ENCODE data around the gene AGBL1. TPM values are rescaled to one million over a fixed set of nuclear protein-coding genes. Genes with fewer than 3 reads are reported as not detected.

Gene AGBL1
- total RNA-seq, 1 experiment from 2014 or later, result not detected

- Histone ChIP-seq H4K91ac (ENCODE audit: insufficient read length, low read depth, low read length) (no peak overlapping the region), H3T11ph (ENCODE audit: low read length) (no peak overlapping the region), H3K27me3 (ENCODE audit: insufficient read depth, low read length) (no peaks in the 10 kb centered on the region), H3K14ac (ENCODE audit: insufficient read depth, low read length) (no peak overlapping the region), H2BK120ac (ENCODE audit: low read depth, low read length, poor library complexity, severe bottlenecking) (no peak overlapping the region), H2BK5ac (ENCODE audit: insufficient read length, low read length) (no peak overlapping the region), H3K79me2 (ENCODE audit: insufficient read depth, low read length) (no peaks in the 10 kb centered on the region), H2BK12ac (ENCODE audit: insufficient read length, low read depth, low read length) (no peak overlapping the region), H4K5ac (ENCODE audit: insufficient read length, low read depth, low read length) (no peak overlapping the region), H2AK5ac (ENCODE audit: insufficient read length, low read length) (no peak overlapping the region), H2BK20ac (ENCODE audit: low read depth, low read length, poor library complexity, severe bottlenecking) (no peak overlapping the region), H3K9ac (ENCODE audit: extremely low read depth, insufficient read length, low read length) (no peak overlapping the region), H3K4ac (ENCODE audit: low read depth, low read length) (no peak overlapping the region), H3K23me2 (ENCODE audit: insufficient read length, low read depth, low read length, poor library complexity, severe bottlenecking) (no peaks in the 10 kb centered on the region), H3K4me1 (ENCODE audit: insufficient read depth, low read length) (no peaks in the 10 kb centered on the region; the same call in 1 of the 2 replicates), H4K8ac (replicated peaks; ENCODE audit: insufficient read length, low read depth, low read length) (no peak overlapping the region), H3K56ac (ENCODE audit: insufficient read length, low read depth, low read length) (no peak overlapping the region), H3K23ac (ENCODE audit: insufficient read length, low read depth, low read length) (no peak overlapping the region), H4K20me1 (ENCODE audit: control insufficient read depth, insufficient read depth, insufficient read length) (no peaks in the 10 kb centered on the region), H2BK15ac (ENCODE audit: low read depth, low read length) (no peak overlapping the region), H3K4me2 (ENCODE audit: insufficient read depth, insufficient read length, low read length) (no peak overlapping the region), H3K18ac (ENCODE audit: insufficient read length, low read depth, low read length) (no peak overlapping the region), H3K79me1 (ENCODE audit: insufficient read depth, low read depth, low read length, poor library complexity, severe bottlenecking) (no peaks in the 10 kb centered on the region), H3K9me3 (ENCODE audit: control insufficient read depth, low read depth, low read length) (no peaks in the 10 kb centered on the region), H3K27ac (ENCODE audit: insufficient read length, low read depth, low read length) (no peak overlapping the region), H2AFZ (ENCODE audit: low read length) (no peak overlapping the region)
- DNase-seq, result no peak
- TF ChIP-seq, protein P1, sequence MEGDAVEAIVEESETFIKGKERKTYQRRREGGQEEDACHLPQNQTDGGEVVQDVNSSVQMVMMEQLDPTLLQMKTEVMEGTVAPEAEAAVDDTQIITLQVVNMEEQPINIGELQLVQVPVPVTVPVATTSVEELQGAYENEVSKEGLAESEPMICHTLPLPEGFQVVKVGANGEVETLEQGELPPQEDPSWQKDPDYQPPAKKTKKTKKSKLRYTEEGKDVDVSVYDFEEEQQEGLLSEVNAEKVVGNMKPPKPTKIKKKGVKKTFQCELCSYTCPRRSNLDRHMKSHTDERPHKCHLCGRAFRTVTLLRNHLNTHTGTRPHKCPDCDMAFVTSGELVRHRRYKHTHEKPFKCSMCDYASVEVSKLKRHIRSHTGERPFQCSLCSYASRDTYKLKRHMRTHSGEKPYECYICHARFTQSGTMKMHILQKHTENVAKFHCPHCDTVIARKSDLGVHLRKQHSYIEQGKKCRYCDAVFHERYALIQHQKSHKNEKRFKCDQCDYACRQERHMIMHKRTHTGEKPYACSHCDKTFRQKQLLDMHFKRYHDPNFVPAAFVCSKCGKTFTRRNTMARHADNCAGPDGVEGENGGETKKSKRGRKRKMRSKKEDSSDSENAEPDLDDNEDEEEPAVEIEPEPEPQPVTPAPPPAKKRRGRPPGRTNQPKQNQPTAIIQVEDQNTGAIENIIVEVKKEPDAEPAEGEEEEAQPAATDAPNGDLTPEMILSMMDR (conservative IDR thresholded peaks at IDR 0.05), result no peak
- no CpG with 5 or more reads among the region's 10 CpGs for WGBS (ENCODE audit: extremely low coverage, insufficient read length, low lambda C conversion rate)
- Mint-ChIP-seq H3K36me3 (ENCODE audit: insufficient read depth in 1 of 3, low read depth in 3 of 3) (no peaks in the 10 kb centered on the region), H3K27ac (no peak overlapping the region), H3K4me3 (no peak overlapping the region), H3K9me3 (no peaks in the 10 kb centered on the region), H3K4me1 (peaks cover 0 to 10% of the 10 kb centered on the region in 2 experiments; a peak in 3 of 4 replicates), H3K27me3 (ENCODE audit: low read depth) (peaks cover 1% of the 10 kb centered on the region; the same call in 1 of the 2 replicates)
Observed at GRCh38 chr15:86062646-86063243, 16.9 kb upstream of the AGBL1 start.

All from H9 (cell line).